ENCODE results near the gene ITPKB. TPM values are rescaled to one million over a fixed set of nuclear protein-coding genes. Genes with fewer than 3 reads are reported as not detected.
A peak's percentile ranks its signal among the peaks of the same experiment; 100 is the strongest.

ITPKB gene
- total and polyA plus RNA-seq, 7 donors = 1.4 to 80.9 (median 52.4) TPM

DNA sequence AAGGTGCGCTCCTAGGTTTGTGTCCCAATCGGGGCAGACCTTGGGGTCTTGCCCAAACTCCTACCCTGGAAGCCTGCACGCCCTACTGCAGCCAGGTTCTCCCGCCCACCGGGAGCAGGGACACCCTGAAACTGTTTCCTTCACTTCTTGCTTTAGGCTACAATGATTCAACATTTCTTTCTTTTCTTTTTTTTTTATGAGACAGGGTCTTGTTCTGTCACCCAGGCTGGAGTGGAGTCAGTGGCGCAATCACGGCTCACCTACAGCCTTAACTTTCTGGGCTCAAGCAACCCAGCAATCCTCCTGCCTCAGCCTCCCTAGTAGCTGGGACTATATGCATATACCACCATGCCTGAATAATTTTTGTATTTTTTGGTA lies 75.8 kb downstream of the ITPKB start:
- intact Hi-C loops (cut with DNase I) = loop anchor here (5.0 kb wide), 1 partner anchor 39 kb away; no protein-coding TSS in a partner anchor

DNA sequence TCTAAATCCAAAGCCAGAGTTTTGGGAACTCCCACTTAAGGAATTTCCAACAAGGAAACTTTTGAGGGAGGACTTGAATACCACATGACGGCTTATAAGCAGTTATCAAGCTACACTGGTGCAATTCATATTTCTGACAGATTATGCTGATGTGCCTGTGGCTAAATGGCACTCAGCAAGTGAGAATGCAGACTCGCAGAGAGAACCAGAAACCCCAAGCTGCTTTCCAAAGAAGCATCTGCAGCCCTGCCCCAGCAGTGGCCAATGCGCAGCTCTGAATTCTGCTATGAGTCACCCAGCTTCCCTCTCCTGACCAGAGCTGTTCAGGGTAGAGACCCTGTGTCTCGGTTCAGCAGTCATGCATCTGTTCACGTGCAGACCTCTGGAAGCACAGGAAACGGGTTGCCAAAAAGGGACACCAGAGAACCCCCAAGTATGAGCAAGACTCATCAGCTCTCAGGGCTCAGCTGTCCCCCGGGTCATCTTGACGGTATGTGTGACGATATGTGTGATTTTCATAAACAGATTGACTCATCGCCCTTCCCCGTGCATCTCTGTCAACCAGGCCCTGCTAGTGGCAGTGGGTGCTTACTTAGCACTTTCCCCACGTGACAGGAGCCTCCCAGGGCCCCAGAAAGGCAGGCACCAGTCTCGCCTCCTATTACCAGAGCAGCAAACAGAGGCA lies 76.3 kb downstream of the ITPKB start:
- TF ChIP-seq CTCF (IDR thresholded peaks at IDR 0.05) (no peak), POLR2AphosphoS5 (IDR thresholded peaks at IDR 0.05) (peak; percentile 60 to 94 (median 67)), EP300 (IDR thresholded peaks at IDR 0.05) (peak in 3 of 4 donors; percentile 59 to 97 (median 76)), POLR2A (IDR thresholded peaks at IDR 0.05) (peak in 1 of 2 donors; percentile 6)
- Histone ChIP-seq H3K36me3 (no peaks in the 10 kb centered on the region), H3K9me3 (no peaks in the 10 kb centered on the region), H3K4me1 (peaks cover 0 to 11% (median 2%) of the 10 kb centered on the region in 4 donors), H3K27ac (no peak overlapping the region), H3K27me3 (no peaks in the 10 kb centered on the region), H3K4me3 (no peak overlapping the region)
- intact Hi-C loops (cut with DNase I) = loop anchor here (5.0 kb wide), 1 partner anchor 40 kb away; no protein-coding TSS in a partner anchor
- peak; percentile 95 for DNase-seq
- 33 to 76% methylated on average over 13 of the region's 13 CpGs for WGBS, 2 donors

More for the DNA sequence above, 75.8 kb downstream of the ITPKB start:
- H3K9me3 ChIP-seq = no peaks in the 10 kb centered on the region
- no peak for DNase-seq
- no peaks in the 10 kb centered on the region for H3K36me3 ChIP-seq
- no peak overlapping the region for H3K27ac ChIP-seq
- TF ChIP-seq CTCF (IDR thresholded peaks at IDR 0.05) (no peak), EP300 (IDR thresholded peaks at IDR 0.05) (no peak), POLR2A (IDR thresholded peaks at IDR 0.05) (no peak), POLR2AphosphoS5 (IDR thresholded peaks at IDR 0.05) (no peak)
- H3K4me1 ChIP-seq = peaks cover 0 to 17% (median 2%) of the 10 kb centered on the region in 4 donors
- no peaks in the 10 kb centered on the region for H3K27me3 ChIP-seq
- WGBS, 2 donors = 83 to 86% methylated on average over 7 of the region's 7 CpGs
- H3K4me3 ChIP-seq = no peak overlapping the region

DNA sequence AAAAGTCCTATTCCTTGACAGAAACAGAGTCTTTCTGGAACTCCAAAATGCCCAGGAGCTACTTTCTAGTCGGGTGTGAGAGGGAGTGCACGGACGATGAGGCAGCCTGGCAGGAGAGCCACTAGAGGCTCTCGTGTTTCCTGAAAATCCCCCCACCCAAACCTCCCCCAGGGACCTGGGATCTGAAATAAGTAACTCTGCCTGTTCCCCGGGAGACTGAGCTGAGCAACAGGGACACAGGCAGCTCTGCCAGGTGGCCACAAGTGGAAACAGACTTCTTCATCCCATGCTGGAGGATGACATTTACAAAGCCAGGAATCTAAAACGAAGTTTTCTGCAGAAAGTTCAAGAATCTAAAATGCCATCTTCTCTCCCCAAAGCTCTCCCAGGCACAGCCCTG lies 77.1 kb downstream of the ITPKB start:
- no peak for DNase-seq
- Histone ChIP-seq H3K4me3 (no peak overlapping the region), H3K4me1 (peaks cover 0 to 3% (median 2%) of the 10 kb centered on the region in 4 donors), H3K9me3 (no peaks in the 10 kb centered on the region), H3K27me3 (no peaks in the 10 kb centered on the region), H3K27ac (no peak overlapping the region), H3K36me3 (no peaks in the 10 kb centered on the region)
- TF ChIP-seq EP300 (IDR thresholded peaks at IDR 0.05) = no peak
- TF ChIP-seq POLR2A (IDR thresholded peaks at IDR 0.05) = no peak
- TF ChIP-seq POLR2AphosphoS5 (IDR thresholded peaks at IDR 0.05) = no peak
- no peak for TF ChIP-seq CTCF (IDR thresholded peaks at IDR 0.05)
- 45 to 72% methylated on average over 6 of the region's 6 CpGs for WGBS, 2 donors
- intact Hi-C loops (cut with DNase I) = loop anchor here (5.0 kb wide), 1 partner anchor 40 kb away; no protein-coding TSS in a partner anchor

DNA sequence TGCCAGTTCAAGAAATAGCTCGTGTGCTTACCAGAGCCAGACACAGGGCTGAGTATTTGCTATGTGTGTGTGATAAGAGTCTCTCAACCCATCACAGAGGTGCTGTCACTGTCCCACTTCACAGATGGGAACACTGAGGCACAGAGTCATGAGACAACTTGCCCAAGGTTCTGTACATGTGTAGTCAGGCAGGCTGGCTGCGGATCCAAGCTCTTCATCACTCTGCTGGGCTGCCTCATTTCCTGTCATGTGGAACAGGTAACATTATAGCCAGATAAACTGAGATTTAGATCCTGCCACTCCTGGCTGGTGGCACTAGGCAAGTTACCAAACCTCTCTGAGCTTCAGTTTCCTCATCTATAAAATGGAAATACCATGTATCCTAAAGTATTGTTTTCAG lies 77.8 kb downstream of the ITPKB start:
- no peaks in the 10 kb centered on the region for H3K27me3 ChIP-seq
- intact Hi-C loops (cut with DNase I) = loop anchor here (5.0 kb wide), 1 partner anchor 41 kb away; no protein-coding TSS in a partner anchor
- H3K27ac ChIP-seq = no peak overlapping the region
- DNase-seq = no peak
- no peaks in the 10 kb centered on the region for H3K9me3 ChIP-seq
- WGBS, 2 donors = 72 to 89% methylated on average over 2 of the region's 2 CpGs
- no peaks in the 10 kb centered on the region for H3K36me3 ChIP-seq
- H3K4me1 ChIP-seq = peaks cover 0 to 3% (median 0%) of the 10 kb centered on the region in 4 donors
- no peak for TF ChIP-seq POLR2A (IDR thresholded peaks at IDR 0.05)
- TF ChIP-seq POLR2AphosphoS5 (IDR thresholded peaks at IDR 0.05) = no peak
- no peak for TF ChIP-seq EP300 (IDR thresholded peaks at IDR 0.05)
- TF ChIP-seq CTCF (IDR thresholded peaks at IDR 0.05) = no peak
- H3K4me3 ChIP-seq = no peak overlapping the region
